Brain pericyte (primary cell): ENCODE data around the gene CFAP298.

Experiments used
- DNase-seq: peaks from one replicate; pipeline ENCODE4 v3.0.0-alpha.2; 2012; ENCODE audit warnings: low read depth, low spot score

Gene CFAP298

GRCh38 chr21:32599526-32599925 is 12.7 kb downstream of the CFAP298 start:
- no peak for DNase-seq

GRCh38 chr21:32599091-32599490 is 13.1 kb downstream of the CFAP298 start:
- no peak for DNase-seq

- no peak for DNase-seq
Measured at GRCh38 chr21:32597205-32597604, 15.0 kb downstream of the CFAP298 start.

- DNase-seq: no peak
Measured at GRCh38 chr21:32595431-32595830, 16.7 kb downstream of the CFAP298 start.

GRCh38 chr21:32593690-32594089 is 18.5 kb downstream of the CFAP298 start:
- no peak for DNase-seq

- DNase-seq: no peak
Measured at GRCh38 chr21:32592929-32593502, 19.2 kb downstream of the CFAP298 start.

- DNase-seq: no peak
Measured at GRCh38 chr21:32590130-32590529, 22.0 kb downstream of the CFAP298 start.

GRCh38 chr21:32587651-32588050 is 24.5 kb downstream of the CFAP298 start:
- DNase-seq: no peak

GRCh38 chr21:32587120-32587519 is 25.1 kb downstream of the CFAP298 start:
- no peak for DNase-seq

- no peak for DNase-seq
Measured at GRCh38 chr21:32585970-32586369, 26.2 kb downstream of the CFAP298 start.

- no peak for DNase-seq
Measured at GRCh38 chr21:32585042-32585710, 27.0 kb downstream of the CFAP298 start, which contains the start of gene TCP10L. TSS of gene TCP10L (minus strand) at chr21:32585523. CDS start at chr21:32584304, 1,219 bp downstream.

- DNase-seq: no peak
Measured at GRCh38 chr21:32584472-32584871, 27.7 kb downstream of the CFAP298 start.

GRCh38 chr21:32581732-32582131 is 30.4 kb downstream of the CFAP298 start:
- DNase-seq: no peak

GRCh38 chr21:32580949-32581348 is 31.2 kb downstream of the CFAP298 start:
- DNase-seq: no peak

- no peak for DNase-seq
Measured at GRCh38 chr21:32578107-32578691, 34.0 kb downstream of the CFAP298 start.

GRCh38 chr21:32576011-32576410 is 36.2 kb downstream of the CFAP298 start:
- DNase-seq: no peak

GRCh38 chr21:32574946-32575925 is 36.9 kb downstream of the CFAP298 start:
- no peak for DNase-seq

- DNase-seq: no peak
Measured at GRCh38 chr21:32572574-32573420, 39.4 kb downstream of the CFAP298 start.

- no peak for DNase-seq
Measured at GRCh38 chr21:32570456-32570855, 41.7 kb downstream of the CFAP298 start.

- DNase-seq: no peak
Measured at GRCh38 chr21:32569261-32570230, 42.6 kb downstream of the CFAP298 start.
